GDM1 (cell line): ENCODE data around the gene GAPDHS.

ENCODE experiments used
- DNase-seq: peaks from one replicate; lab custom pipeline; 2025; lab: John Stamatoyannopoulos, UW

Gene GAPDHS

DNA sequence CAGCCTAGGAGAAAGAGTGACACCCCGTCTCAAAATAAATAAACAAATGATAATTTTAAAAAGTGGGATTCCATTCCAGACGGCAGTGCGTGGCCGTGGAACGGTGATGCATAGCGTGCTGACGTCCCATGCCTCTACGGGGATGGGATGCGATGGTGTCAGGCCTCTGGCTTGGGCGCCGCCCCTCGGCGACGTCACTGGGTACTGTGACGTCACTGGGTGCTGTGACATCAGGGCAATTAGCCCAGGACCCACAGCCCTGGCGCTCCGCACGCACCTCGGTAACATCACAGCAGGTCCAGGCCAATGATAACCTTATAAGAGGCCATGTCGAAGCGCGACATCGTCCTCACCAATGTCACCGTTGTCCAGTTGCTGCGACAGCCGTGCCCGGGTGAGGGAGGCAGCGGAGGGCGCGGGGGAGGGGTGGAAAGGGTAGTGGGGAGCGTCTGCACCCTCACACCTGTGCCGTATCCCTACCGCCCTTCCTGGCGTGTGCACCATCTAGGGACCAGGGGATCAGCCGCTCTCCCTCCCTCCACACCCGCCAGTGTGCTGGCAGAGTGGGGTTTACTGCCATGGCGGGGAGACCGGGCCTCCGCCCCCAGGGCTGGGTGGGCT is at the start of gene GAPDHS:
Gene GAPDHS (plus strand): TSS at position 256 of the 621 bp plus-strand sequence. CDS start 72 bp downstream, at position 328.
- no peak for DNase-seq

DNA sequence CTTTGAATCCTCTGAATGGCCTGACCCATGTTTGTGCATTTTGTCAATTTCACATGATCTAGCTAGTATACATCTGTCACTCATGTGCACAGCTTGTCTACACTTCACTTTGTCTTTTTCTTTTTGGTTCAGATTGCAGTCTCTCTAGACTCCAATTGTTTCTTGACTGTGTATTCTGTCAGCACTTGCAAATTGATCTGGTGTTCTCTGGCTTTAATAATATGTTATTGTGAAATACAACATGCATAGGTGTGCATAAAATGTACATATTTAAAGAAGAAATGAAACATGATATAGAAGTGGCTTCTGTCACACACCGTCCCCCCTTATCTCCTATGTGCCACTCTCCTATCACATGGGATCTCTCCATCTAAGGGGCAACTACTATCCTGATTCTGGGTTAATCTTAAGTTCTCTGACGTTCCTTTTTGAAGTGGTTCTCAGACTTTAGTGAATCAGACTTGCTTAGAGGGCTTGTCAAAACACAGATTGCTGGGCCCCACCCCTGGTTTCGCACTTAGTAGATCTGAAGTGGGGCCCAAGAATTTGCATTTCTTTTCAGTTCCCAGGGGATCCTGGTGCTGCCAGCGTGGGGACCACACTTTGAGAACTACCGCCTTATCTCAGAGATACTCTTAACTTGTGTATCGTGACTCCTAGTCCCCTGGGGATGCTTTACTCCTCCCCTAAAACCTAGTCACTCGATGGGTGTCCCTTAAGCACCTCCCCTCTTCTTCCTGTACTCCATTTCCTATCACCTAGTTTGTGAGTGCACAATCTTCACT is 48.8 kb upstream of the GAPDHS start:
- no peak for DNase-seq

DNA sequence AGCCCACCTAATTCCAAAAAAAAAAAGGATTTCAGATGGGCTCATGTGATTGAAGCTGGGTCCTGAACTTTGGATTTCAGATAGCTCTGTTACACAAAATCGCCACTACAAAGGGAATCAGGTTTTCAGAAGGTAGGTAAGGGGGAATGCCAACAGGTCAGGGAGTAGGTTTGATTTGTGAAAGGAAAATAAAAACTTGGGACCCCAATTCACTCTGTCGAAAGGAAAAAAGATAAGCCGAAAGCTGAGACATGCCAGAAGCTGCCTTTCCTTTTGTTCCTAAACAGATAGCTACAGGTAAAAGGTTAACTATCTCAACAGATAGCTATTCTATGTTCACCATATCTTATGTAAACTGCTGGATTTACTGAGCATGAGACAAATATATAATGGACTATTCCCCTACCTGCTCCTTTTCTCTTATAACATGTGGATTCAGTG is 47.0 kb upstream of the GAPDHS start:
- no peak for DNase-seq

DNA sequence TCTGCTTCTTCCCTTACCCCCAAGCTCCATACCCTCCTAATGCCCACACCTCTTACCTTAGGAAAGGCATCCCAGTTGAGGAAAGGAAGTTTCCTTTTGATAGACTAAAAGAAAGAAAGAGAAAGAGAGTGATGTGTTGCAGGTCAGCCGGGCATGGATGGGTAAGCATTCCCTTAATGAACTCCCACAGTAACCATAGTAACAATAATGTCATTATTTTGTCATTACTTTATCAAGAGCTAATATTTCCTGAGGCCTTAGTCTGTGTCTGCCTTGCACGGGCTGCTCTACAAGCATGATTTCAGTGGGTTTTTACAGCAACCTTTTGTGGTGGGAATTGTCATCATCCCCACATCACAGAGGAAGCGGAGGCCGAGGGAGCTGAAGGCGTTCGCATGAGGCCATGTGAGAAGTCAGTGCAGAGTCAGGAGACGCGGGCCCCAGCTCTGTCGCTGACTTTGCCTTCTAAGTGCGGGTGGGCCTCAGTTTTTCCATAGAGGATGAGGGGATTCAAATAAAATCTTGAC is 45.5 kb upstream of the GAPDHS start:
- no peak for DNase-seq

DNA sequence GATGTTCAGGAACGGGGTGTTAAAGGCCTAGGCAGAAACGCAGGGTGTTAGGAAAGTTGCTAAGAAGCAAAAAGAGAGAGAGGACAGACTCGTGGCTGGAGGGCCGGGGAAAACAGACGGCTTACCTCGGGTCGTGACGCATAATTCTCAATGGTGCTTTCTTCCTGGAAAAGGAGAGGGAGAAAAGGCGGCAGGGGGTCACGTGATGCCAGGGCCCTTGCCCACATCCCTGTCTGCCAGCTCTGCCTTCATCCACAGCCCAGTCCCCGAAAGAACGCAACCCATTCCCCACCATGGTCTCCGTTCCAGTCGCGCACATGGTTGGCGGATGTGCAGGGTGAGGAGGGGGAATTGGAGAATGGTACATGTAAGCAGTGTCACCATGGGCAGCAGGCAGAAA is 44.6 kb upstream of the GAPDHS start:
- no peak for DNase-seq

DNA sequence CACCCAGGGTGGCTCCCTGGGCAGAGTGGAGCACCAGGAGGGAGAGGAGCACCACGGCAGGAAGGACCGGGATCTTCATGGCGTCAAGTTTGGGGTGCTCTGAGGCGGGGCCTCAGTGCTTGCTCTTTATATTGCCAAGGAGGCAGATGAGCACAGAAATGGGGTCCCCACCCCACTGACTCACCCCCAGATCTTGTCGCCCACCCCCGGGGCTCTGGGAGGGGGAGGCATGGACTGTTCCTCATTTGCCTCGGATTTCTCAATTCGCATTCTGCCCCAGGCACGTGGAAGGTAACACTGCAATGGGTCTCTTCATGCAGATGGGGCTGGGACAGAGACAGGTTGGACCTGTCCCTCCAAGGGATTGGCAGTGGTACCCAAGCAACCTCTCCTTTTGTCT is 42.9 kb upstream of the GAPDHS start, which contains the start of gene KRTDAP:
Gene KRTDAP (minus strand): TSS at position 101 of the 400 bp plus-strand sequence. CDS start 22 bp downstream, at position 79.
- no peak for DNase-seq

DNA sequence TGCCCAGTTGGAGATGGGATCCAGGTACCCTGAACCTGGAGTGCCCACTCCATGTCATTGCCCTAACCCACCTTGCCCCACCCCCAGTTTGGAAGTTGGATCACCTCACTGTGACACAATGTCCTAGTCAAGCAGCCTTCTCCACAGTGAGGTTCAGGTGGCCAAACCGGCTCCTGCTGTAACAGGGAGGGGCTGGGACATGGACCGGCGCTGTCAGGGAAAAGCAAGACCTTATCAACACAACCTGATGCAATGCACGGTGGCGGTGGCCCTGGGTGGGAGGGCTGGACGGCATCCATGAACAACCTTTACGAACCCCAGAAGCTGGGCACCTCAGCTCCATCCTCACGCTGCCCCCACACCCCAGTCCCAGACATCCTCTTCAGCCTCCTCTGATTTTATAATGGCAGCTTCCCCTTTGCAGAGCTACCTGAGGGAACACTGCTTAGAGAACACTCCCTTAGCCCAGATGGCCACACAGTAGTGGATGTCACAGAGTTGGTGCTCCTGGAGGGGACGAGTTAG is 41.4 kb upstream of the GAPDHS start:
- DNase-seq, result no peak

DNA sequence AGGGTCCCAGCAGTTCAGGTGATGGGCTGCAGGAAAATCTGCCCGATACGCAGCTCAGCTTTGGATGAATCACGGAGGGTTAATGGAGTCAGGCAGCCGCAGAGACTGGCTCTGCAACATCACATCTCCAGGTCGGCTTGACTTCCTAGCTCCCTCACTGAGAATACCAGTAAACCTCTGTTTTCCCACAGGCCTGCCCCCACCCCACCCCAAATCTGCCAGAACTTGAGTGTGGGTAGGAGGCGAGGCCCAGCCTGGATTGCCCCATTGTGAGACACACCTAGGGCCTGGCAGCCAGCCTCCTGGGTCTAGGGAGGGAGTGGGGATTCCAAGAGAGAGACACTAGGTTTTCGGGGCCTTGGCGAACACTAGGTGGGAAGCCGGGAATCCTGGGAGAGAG is 39.3 kb upstream of the GAPDHS start:
- no peak for DNase-seq

DNA sequence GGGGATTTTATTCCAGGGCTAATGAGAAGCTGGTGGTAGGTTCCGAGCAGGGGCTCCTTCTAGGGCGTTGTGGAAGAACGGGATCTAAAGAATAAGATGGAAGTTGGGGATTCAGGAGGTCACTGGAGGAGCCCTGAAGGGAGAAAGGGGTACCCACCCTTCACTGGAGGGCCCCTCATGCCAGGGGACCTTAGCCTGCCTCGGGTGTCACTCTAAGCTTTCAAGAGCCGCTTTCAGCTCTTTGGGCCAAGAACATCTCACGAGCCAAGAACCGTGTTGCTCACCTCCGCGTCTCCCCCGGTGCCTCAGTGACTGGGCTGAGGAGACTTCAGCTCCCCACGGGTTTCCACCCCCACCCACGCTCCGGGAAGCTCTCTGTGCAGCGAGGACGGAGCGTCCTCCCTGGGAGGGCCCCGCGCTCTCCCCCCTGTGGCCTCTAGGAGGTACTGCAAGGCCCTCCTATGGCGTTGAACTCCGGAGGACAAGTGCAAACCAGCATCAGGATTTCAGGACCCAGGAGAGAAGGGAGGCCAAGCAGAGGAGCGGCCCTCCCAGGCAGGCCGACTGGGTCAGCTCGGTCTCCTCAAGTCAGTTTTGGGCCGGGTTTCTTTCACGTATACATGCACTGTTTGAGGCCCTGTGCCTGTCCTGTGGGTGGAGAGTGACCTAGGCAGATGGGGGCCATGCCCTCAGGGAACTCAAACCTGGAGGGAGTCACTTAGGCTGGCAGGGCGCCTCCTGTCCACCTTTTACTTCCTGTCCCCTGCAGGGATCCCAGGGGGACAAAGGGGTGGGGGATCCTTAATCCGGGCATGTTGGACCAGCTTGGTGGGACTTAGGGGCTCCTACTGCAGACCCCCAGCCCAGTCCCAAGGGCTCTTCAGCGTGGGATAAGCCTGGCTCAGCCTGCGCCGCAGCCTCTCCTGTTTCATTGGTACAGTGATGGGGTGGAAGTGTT is 37.9 kb upstream of the GAPDHS start:
- peak; percentile 34 for DNase-seq

DNA sequence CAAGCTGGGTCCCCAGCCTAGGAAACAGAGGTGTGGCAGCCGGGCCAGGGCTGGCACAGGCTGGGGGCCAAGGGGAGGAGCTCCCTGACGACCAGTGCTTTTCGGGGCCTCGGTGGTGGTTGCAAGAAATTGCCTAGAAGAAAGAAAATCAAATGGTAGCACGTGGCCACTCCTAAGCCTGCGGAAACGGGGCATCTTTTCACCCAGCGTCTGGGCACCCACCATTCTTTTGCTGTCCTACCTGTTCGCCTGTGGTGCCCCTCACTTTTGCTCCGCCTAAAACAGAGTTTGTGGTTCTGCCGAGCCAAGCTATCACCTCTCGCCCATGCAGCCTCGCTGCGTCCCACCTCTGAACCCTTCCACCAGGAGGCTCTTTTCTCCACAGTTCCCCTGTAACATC is 35.9 kb upstream of the GAPDHS start:
- DNase-seq, result no peak

DNA sequence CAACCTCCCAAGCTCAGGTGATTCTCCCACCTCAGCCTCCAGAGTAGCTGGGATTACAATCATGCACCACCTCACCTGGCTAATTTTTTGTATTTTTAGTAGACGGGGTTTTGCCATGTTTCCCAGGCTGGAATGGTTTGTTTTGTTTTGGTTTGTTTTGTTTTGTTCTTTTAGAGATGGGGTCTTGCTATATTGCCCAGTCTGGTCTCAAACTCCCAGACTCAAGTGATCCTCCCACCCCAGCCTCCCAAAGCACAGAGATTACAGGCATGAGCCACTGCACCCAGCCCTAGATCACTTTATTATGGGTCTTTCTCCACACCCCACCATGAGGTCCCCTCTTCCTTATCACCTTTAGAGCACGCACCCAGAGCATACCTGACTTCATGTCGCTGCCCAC is 35.0 kb upstream of the GAPDHS start:
- DNase-seq, result no peak

DNA sequence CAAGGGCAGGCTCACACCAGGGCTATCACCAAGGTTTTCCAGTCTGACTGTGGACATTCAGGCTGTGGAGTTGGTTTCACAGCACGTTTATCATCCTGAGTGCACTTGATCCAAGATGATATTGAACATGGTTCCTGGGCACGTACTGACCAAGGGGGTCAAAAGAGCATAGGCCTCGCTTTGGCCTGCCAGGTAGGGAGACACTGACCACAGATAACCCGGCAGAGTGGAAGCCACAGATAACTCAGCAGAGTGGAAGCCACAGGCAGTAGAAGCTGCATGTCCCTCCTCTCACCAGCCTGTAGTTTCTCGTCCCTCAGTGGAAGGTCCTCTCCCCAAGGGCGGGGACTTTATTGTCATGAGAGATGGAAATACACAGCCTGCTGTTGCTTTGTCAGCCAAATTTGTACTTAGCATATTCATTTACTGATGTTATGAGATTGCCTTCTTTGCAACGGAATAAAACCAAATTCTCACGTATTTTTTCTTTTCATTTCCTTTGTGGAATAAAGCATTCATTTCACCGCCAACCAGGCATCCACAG is 34.2 kb upstream of the GAPDHS start:
- DNase-seq, result no peak

DNA sequence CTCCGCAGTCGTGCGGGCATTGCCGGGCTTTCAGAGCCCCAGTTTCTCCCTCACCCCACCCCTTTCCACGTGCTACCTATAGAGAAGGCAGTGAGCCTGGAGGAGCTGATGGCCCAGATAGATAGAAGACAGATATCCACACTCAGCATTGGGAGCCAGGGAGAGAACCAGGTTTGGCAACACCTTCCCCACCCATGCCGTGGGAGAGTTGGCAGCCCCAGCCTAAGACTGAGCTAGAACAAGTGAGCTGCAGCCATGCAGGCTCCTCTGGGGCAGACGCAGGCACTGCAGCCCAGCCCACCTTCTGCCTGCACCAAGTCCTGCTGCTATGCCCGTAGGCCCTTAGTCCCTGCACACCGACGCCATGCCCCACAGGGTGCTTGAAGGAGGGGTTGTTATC is 32.6 kb upstream of the GAPDHS start:
- no peak for DNase-seq

DNA sequence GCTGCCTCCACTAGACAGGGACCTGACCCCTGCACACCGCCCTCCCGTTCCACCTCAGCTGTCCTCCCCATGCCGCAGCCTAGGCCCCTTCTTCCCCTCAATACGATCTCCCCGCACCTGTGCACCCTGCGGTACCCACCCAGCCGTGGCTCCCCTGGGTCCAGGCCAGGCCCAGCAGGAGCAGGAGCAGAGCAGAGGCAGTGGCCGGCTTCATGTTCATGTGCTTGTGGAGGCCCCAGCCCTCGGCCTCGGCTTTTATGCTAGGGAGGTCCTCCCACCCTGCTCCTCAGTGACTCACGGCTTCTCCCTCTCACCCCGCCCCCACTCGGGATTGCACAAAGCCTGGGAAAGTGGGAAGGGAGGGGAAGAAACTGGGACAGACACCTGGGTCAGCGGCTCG is 31.6 kb upstream of the GAPDHS start:
- no peak for DNase-seq

DNA sequence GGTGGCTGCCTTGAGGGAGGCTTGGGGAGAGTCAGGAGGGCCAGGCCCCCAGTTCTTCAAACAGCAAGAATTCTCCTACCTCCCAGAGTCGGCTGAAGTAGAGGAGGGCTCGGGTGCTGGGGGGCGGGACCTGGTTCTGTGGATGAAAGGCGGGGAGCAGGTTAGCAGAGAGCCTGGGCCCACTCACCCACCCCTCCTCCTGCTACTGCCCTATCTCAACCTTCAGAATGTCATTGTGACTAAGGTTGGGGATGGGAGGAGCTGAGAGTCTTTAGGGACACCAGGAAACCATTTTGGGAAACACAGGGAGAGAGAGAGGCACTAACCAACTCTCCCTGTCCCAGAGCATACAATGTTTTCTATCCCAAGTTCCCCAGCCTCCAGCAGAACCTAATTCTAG is 30.5 kb upstream of the GAPDHS start:
- DNase-seq, result no peak

DNA sequence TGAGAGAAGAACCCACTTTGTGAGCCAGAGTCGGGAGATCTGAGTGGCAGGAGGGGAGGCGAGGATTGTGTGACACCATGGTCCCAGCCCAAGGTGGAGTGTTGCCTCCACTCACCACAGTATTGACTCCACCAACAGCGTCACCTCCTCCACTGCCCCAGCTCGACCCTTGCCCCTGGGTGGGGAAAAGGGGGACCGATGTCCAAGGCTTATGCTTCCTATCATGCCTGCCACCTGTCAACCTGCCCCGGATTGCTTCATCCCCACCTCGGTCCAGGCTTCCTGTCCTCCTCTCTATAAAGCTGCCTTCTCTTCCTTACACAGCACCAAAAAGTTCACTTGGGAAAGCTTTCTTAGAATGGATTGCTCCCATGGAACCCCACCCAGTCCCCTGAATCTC is 27.2 kb upstream of the GAPDHS start:
- DNase-seq, result no peak

DNA sequence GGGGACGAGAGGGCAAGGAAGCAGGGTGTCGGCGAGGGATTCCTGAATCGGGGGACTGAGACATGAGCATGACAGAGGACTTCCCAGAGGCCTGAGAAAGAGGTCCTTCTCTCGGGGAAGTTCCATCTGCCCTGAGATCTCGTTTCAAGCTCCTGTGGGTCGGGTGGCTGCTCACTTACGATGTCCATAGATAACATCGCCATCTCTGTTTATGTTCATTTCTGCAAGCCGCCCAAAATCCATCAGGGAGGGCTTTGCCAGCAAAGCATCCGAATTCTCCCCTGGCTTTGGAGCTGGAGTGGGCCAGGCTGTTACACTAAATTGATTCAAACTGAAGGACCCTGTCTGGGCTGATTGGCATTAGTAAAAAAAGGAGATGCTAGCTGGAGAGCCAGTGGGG is 25.7 kb upstream of the GAPDHS start:
- no peak for DNase-seq

DNA sequence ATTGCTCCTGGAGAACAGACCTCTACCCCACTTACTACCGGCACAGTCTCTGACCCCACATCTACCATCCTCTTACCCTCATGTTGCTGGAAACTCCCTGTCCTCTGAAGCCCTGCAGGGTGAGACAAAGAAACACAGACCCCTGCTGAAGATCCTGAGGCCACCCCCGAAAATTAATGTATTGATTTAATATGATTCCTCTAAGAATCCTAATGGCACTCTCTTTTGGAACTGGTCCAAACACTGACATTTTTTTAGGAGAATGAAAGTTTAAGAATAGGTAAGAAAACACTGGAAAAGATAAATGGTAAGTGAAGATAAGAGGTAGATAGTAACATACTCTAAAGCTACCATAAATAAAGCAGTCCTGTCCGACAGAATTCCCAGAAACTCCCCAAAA is 25.1 kb upstream of the GAPDHS start:
- DNase-seq, result no peak

DNA sequence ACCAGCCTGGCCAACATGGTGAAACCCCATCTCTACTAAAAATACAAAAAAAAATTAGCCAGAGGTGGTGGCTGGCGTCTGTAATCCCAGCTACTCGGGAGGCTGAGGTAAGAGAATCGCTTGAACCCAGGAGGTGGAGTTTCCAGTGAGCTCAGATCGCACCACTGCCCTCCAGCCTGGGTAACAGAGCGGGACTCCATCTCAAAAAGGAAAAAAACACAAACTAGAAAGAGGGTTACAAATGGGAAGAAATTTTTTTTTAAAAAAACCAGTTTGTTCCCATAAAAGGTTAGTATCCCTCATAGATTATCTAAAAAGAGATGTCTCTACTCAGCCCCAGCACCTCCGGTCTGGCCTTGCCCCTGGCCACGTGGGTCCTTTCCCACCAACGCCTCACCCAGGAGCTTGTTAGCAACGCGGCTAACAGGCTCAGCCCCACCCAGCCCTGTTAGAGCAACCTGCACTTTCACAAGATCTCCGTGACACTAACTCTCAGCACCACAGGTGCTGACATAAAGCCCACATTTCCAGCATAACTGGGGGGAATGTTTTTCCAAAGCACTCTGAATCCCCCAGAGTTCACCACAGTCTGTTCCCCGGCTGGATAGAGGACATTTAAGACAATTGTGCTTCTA is 24.1 kb upstream of the GAPDHS start:
- no peak for DNase-seq

DNA sequence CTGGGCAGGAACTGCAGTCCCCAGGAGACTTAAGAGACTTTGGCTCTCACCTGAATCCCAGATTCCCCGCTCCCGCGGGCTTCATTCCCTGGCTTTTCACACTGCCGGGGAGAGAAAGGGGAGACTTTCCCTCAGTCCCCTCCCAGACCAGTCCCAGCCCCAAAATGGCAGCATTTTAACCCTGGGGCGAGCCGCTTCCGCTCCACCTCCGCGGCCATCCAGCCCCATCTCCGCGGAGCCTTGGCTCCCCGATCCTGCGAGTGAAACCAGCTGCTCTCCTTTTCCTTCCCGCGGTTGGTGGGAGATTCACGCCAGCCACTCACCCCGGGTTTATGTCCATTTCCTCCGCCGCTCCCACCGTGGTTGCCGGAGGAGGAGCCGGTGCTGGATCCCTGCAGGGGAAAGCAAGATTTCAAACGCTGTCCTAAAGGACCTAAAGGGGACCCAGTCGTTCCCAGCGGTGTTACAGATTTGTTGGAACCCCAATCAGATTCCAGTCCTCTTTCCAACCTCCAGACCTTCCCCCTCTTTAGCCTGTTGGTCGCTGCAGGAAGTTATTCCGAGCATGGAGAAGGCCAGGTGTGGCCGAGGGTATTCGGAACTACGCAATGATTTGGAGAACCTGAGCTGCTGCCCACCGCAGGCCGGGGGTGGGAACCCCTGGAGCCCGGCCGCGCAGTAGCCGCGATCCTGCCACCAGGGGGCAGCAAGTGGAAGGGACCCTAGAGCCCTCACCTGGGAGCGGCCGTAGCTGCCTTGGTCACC is 23.2 kb upstream of the GAPDHS start:
- DNase-seq, result no peak

DNA sequence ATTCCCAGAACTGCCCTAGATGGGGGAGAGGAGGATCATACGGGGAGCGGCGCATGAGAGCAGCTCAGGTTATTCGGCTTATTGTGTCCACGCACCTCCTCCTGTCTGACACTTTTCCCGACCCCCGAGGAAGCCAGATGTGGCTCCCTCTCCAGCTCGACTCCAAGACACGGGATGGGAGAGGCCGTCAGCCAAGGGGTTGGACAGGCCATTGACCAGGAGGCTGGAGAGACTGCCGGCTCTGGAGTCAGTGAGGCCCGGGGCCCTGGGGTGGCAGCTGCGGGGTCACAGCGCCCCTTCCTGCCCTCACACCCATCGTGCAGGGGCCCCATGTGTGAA is 22.7 kb upstream of the GAPDHS start:
- DNase-seq, result no peak
